Measurements from ENCODE around the gene GPC3.

GRCh38 chrX:133850399-133850798, 135.0 kb downstream of the GPC3 start:
- TF ChIP-seq ELF4 (CRISPR knock-in tag; IDR thresholded peaks at IDR 0.05; ENCODE audit: low read depth) (no peak), CTCF (IDR thresholded peaks at IDR 0.05) (no peak), JUN (CRISPR knock-in tag; IDR thresholded peaks at IDR 0.05) (no peak), ATF6 (CRISPR knock-in tag; IDR thresholded peaks at IDR 0.05) (no peak), USF2 (CRISPR knock-in tag; IDR thresholded peaks at IDR 0.05) (no peak), NR3C1 (CRISPR knock-in tag; conservative IDR thresholded peaks at IDR 0.05; ENCODE audit: low read depth) (no peak), SOX15 (CRISPR knock-in tag; IDR thresholded peaks at IDR 0.05) (no peak), ESRRA (CRISPR knock-in tag; IDR thresholded peaks at IDR 0.05; ENCODE audit: borderline replicate concordance) (no peak), ATF3 (CRISPR knock-in tag; conservative IDR thresholded peaks at IDR 0.05) (no peak), E2F1 (CRISPR knock-in tag; IDR thresholded peaks at IDR 0.05) (no peak), CREB1 (CRISPR knock-in tag; IDR thresholded peaks at IDR 0.05) (no peak), ATF1 (CRISPR knock-in tag; IDR thresholded peaks at IDR 0.05) (no peak)
